ENCODE data around the gene ZNF780B.

- TF ChIP-seq POLR2A (IDR thresholded peaks at IDR 0.05) = no peak
- no peak for TF ChIP-seq CTCF (IDR thresholded peaks at IDR 0.05 in 4 of 5, conservative IDR thresholded peaks at IDR 0.05 in 1 of 5)
Observed at GRCh38 chr19:39987596-39987995, 68.4 kb downstream of the ZNF780B start.
